B cell (primary cell): ENCODE data around the gene EHMT2.

Experiments used
- CTCF ChIP-seq: fragments of 200-600 bp; IDR thresholded peaks from one replicate; pipeline ENCODE4 v1.8.0; 2022; ENCODE audit warnings: antibody characterized with exemption, mild to moderate bottlenecking
- EZH2 ChIP-seq: IDR thresholded peaks from 2 replicates; pipeline ENCODE4 v1.6.1; 2012; ENCODE audit warnings: borderline replicate concordance, low read depth, mild to moderate bottlenecking, moderate library complexity, low read length; ENCODE audit not compliant: insufficient read depth, poor library complexity, severe bottlenecking

GRCh38 chr6:31940256-31940664, 42.8 kb upstream of the EHMT2 start:
- TF ChIP-seq CTCF: no peak
- TF ChIP-seq EZH2: no peak
